NT2/D1 (cell line): ENCODE data around the gene PHF11.

Experiments used
- YY1 ChIP-seq: IDR thresholded peaks from 2 replicates; pipeline ENCODE4 v1.6.1; 2011; ENCODE audit not compliant: insufficient read length, insufficient read depth
- ZNF274 ChIP-seq: IDR thresholded peaks from 2 replicates; pipeline ENCODE4 v1.6.1; 2011; ENCODE audit warnings: mild to moderate bottlenecking, low read depth, low read length

- no peak for TF ChIP-seq YY1
- TF ChIP-seq ZNF274 = no peak
Measured at GRCh38 chr13:49499889-49500660, 4.3 kb downstream of the PHF11 start.
